ENCODE results near the gene HDDC3. TPM values are rescaled to one million over a fixed set of nuclear protein-coding genes. Genes with fewer than 3 reads are reported as not detected.

Gene HDDC3
- total and polyA plus RNA-seq, 3 experiments from 2014 or later: 34.7 to 43.5 (median 39.5) TPM

Other genes starting within 250 kb of the HDDC3 start
- 10 to 100 TPM; 37.0 to 37.6 TPM for gene BLM, start 215.2 kb downstream of the HDDC3 start, total RNA-seq
- gene BLM, start 215.2 kb downstream of the HDDC3 start, polyA plus RNA-seq: 5.8 TPM
- 100 to 1,000 TPM; 121 to 124 TPM for gene FURIN, start 64.0 kb downstream of the HDDC3 start, total RNA-seq
- 11.7 TPM for gene FURIN, start 64.0 kb downstream of the HDDC3 start, polyA plus RNA-seq
- 1 to 10 TPM; 2.5 to 2.6 TPM for gene FES, start 48.0 kb downstream of the HDDC3 start, total RNA-seq
- gene FES, start 48.0 kb downstream of the HDDC3 start, polyA plus RNA-seq: 0.28 TPM
- gene MAN2A2, start 29.2 kb downstream of the HDDC3 start, total RNA-seq: 10 to 100 TPM; 90.7 to 92.7 TPM
- gene MAN2A2, start 29.2 kb downstream of the HDDC3 start, polyA plus RNA-seq: 10.8 TPM
- 10 to 100 TPM; 74.6 to 78.2 TPM for gene UNC45A, start 2.7 kb upstream of the HDDC3 start, total RNA-seq
- 68.6 TPM for gene UNC45A, start 2.7 kb upstream of the HDDC3 start, polyA plus RNA-seq
- 10 to 100 TPM; 20.9 to 21.7 TPM for gene RCCD1, start 22.3 kb upstream of the HDDC3 start, total RNA-seq
- gene RCCD1, start 22.3 kb upstream of the HDDC3 start, polyA plus RNA-seq: 2.6 TPM
- gene PRC1, start 62.0 kb upstream of the HDDC3 start, total RNA-seq: 10 to 100 TPM; 79.7 to 79.9 TPM
- gene PRC1, start 62.0 kb upstream of the HDDC3 start, polyA plus RNA-seq: 3.4 TPM
- gene VPS33B, start 90.0 kb upstream of the HDDC3 start, total RNA-seq: 10 to 100 TPM; 20.4 to 20.6 TPM
- 10.6 TPM for gene VPS33B, start 90.0 kb upstream of the HDDC3 start, polyA plus RNA-seq
- gene SV2B, start 167.7 kb upstream of the HDDC3 start, total RNA-seq: under 1 TPM in 1 of 2 experiments, not detected in 1; 0.02 TPM
- gene SV2B, start 167.7 kb upstream of the HDDC3 start, polyA plus RNA-seq: not detected